AG09309 (cell line): Measurements from ENCODE around the gene ADAMTS16.

Experiments
- DNase-seq: peaks from one replicate; pipeline ENCODE4 v3.0.0-alpha.2; 2010; ENCODE audit warnings: low read depth
- H3K4me3 ChIP-seq: 2 replicates; pipeline ENCODE4 v1.5.1; 2011; ENCODE audit warnings: mild to moderate bottlenecking, low read depth, low read length, moderate library complexity; ENCODE audit not compliant: control insufficient read depth
- CTCF ChIP-seq: IDR thresholded peaks from 2 replicates; pipeline ENCODE4 v1.5.1; 2011; ENCODE audit warnings: mild to moderate bottlenecking, low read depth, low read length, inconsistent platforms; ENCODE audit not compliant: insufficient read depth, control insufficient read depth; ENCODE audit errors: missing control alignments

Gene ADAMTS16

GRCh38 chr5:5271786-5272321, 131.7 kb downstream of the ADAMTS16 start:
- TF ChIP-seq CTCF = no peak
- DNase-seq = no peak
- no peak overlapping the region for H3K4me3 ChIP-seq

- no peak for TF ChIP-seq CTCF
- H3K4me3 ChIP-seq = no peak overlapping the region
- no peak for DNase-seq
Observed at GRCh38 chr5:5273398-5273797, 133.3 kb downstream of the ADAMTS16 start.

- no peak for DNase-seq
- H3K4me3 ChIP-seq = no peak overlapping the region
- TF ChIP-seq CTCF = no peak
Observed at GRCh38 chr5:5273976-5274375, 133.8 kb downstream of the ADAMTS16 start.

- TF ChIP-seq CTCF = no peak
- no peak for DNase-seq
- no peak overlapping the region for H3K4me3 ChIP-seq
Observed at GRCh38 chr5:5275211-5275610, 135.1 kb downstream of the ADAMTS16 start.

GRCh38 chr5:5276430-5276829, 136.3 kb downstream of the ADAMTS16 start:
- H3K4me3 ChIP-seq = no peak overlapping the region
- no peak for DNase-seq
- no peak for TF ChIP-seq CTCF

- H3K4me3 ChIP-seq = no peak overlapping the region
- DNase-seq = no peak
- TF ChIP-seq CTCF = no peak
Observed at GRCh38 chr5:5276951-5277517, 136.9 kb downstream of the ADAMTS16 start.

- TF ChIP-seq CTCF = no peak
- no peak overlapping the region for H3K4me3 ChIP-seq
- no peak for DNase-seq
Observed at GRCh38 chr5:5278201-5278814, 138.2 kb downstream of the ADAMTS16 start.
